Measurements from ENCODE around the gene VRK1. TPM values are rescaled to one million over a fixed set of nuclear protein-coding genes. Genes with fewer than 3 reads are reported as not detected.

VRK1 gene
- total RNA-seq, 1 experiment from 2014 or later, result 67.3 TPM

DNA sequence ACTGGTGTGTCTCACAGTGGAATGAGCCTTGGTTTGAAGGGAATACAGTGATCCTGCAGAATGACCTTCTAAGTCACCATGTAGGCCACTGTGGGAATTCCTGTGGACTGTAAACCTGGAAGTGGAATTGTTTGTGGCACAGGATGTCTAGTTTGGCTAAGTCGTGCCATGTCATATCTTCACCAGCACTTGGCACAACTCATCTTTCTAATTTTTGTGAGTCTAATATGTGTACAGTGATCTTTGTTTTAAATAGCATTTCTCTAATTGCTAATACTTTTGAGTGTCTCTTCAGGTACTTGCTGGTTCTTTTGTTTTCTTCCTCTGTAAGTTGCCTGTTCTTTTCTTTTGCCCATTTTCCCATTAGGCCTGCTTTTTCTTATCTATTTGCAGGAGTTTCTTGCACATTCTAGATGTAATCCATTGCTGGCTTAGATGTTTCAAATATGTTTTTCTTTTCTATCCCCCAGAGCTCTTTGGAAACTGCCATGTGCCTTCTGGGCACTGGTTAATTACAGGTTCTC, 112.7 kb downstream of the VRK1 start (continued):
- TF ChIP-seq ESRRA (CRISPR knock-in tag; IDR thresholded peaks at IDR 0.05; ENCODE audit: borderline replicate concordance) (no peak), SMAD4 (CRISPR knock-in tag; IDR thresholded peaks at IDR 0.05) (no peak), GABPB1 (CRISPR knock-in tag; IDR thresholded peaks at IDR 0.05) (no peak), FOXP1 (CRISPR knock-in tag; IDR thresholded peaks at IDR 0.05; ENCODE audit: borderline replicate concordance) (no peak), EMX1 (CRISPR knock-in tag; IDR thresholded peaks at IDR 0.05) (no peak), JAZF1 (CRISPR knock-in tag; IDR thresholded peaks at IDR 0.05) (no peak), CBFB (CRISPR knock-in tag; IDR thresholded peaks at IDR 0.05; ENCODE audit: low read depth) (no peak), ZNF671 (CRISPR knock-in tag; IDR thresholded peaks at IDR 0.05) (no peak), ZNF423 (CRISPR knock-in tag; IDR thresholded peaks at IDR 0.05) (no peak)
- TF ChIP-seq, protein P1, sequence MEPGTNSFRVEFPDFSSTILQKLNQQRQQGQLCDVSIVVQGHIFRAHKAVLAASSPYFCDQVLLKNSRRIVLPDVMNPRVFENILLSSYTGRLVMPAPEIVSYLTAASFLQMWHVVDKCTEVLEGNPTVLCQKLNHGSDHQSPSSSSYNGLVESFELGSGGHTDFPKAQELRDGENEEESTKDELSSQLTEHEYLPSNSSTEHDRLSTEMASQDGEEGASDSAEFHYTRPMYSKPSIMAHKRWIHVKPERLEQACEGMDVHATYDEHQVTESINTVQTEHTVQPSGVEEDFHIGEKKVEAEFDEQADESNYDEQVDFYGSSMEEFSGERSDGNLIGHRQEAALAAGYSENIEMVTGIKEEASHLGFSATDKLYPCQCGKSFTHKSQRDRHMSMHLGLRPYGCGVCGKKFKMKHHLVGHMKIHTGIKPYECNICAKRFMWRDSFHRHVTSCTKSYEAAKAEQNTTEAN (CRISPR knock-in tag; IDR thresholded peaks at IDR 0.05), result no peak
- TF ChIP-seq, protein P2, sequence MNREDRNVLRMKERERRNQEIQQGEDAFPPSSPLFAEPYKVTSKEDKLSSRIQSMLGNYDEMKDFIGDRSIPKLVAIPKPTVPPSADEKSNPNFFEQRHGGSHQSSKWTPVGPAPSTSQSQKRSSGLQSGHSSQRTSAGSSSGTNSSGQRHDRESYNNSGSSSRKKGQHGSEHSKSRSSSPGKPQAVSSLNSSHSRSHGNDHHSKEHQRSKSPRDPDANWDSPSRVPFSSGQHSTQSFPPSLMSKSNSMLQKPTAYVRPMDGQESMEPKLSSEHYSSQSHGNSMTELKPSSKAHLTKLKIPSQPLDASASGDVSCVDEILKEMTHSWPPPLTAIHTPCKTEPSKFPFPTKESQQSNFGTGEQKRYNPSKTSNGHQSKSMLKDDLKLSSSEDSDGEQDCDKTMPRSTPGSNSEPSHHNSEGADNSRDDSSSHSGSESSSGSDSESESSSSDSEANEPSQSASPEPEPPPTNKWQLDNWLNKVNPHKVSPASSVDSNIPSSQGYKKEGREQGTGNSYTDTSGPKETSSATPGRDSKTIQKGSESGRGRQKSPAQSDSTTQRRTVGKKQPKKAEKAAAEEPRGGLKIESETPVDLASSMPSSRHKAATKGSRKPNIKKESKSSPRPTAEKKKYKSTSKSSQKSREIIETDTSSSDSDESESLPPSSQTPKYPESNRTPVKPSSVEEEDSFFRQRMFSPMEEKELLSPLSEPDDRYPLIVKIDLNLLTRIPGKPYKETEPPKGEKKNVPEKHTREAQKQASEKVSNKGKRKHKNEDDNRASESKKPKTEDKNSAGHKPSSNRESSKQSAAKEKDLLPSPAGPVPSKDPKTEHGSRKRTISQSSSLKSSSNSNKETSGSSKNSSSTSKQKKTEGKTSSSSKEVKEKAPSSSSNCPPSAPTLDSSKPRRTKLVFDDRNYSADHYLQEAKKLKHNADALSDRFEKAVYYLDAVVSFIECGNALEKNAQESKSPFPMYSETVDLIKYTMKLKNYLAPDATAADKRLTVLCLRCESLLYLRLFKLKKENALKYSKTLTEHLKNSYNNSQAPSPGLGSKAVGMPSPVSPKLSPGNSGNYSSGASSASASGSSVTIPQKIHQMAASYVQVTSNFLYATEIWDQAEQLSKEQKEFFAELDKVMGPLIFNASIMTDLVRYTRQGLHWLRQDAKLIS (CRISPR knock-in tag; IDR thresholded peaks at IDR 0.05; ENCODE audit: borderline replicate concordance), result no peak

DNA sequence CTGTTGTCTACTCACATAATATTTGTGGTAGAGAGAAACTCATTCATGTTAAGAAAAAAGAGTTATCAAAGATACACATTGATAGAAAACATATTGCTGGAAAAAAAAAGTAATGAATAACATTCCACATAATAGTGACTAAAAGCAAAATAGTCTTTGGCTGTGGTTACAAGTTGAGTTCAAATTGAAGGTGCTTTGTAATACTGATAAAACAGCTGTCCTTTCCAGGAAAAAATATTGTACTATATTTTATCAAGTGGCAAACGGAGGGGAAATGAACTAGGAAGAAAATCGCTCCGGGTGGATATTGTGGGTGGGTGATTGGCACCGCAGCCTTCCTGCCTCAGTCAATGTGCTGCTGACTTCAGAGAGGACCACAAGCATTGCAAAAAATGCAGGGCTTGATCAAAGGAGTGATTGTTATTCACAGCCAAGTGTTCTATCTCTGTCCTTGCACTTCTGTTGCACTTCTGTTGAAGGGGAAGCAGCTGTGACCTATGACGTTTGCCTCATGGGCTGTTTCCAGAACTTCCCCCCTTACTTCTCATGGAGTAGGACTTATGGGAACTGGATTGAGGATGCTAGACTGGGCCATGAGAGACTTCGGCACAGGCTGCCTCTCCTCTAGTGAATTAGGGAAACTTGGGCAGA, 114.4 kb downstream of the VRK1 start:
- ATAC-seq, result no peak
- DNase-seq (ENCODE audit: low spot score), result no peak
- ChIA-PET CTCF (no interaction called here), POLR2A (no interaction called here)
- Mint-ChIP-seq H3K4me3 (no peak overlapping the region), H3K27me3 (ENCODE audit: low read depth) (peaks cover 2% of the 10 kb centered on the region; the same call in 1 of the 2 replicates), H3K27ac (no peak overlapping the region), H3K9me3 (peaks cover 42% of the 10 kb centered on the region), H3K4me1 (no peaks in the 10 kb centered on the region), H3K36me3 (peaks cover 23% of the 10 kb centered on the region)
- TF ChIP-seq, protein P3, sequence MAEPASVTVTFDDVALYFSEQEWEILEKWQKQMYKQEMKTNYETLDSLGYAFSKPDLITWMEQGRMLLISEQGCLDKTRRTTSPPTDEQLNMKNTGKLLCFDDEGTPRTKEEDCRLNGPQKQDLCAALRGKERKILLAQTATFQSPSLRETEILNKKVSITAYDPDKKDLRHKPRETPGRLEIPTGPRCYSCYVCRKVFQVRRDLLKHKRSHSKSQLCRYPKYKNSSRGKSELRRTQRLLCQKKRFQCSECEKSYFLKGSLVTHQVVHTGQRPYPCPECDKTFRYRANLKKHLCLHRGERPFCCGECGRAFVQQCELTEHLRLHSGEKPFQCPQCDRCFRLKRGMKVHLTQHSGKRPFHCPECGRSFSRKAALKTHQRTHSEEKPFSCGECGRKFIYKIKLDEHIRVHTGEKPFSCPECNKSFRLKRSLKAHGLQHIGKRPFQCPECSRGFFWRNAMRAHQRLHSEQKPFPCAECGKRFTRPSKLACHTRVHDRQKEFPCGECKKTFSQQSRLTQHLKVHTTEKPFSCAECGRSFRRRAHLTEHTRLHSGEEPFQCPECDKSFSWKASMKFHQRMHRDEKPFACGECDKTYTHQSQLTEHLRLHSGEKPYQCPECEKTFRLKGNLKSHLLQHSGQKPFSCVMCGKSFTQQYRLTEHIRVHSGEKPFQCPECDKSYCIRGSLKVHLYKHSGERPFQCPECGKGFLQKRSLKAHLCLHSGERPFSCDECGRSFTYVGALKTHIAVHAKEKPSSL (CRISPR knock-in tag; conservative IDR thresholded peaks at IDR 0.05), result no peak
- TF ChIP-seq CREM (CRISPR knock-in tag; IDR thresholded peaks at IDR 0.05) (no peak), FOXJ3 (CRISPR knock-in tag; IDR thresholded peaks at IDR 0.05; ENCODE audit: borderline replicate concordance) (no peak), NR3C1 (CRISPR knock-in tag; conservative IDR thresholded peaks at IDR 0.05; ENCODE audit: low read depth) (no peak), ZNF317 (CRISPR knock-in tag; IDR thresholded peaks at IDR 0.05; ENCODE audit: borderline replicate concordance, low read depth) (no peak), ZNF263 (CRISPR knock-in tag; IDR thresholded peaks at IDR 0.05; ENCODE audit: low read depth) (no peak), SMAD3 (CRISPR knock-in tag; IDR thresholded peaks at IDR 0.05; ENCODE audit: borderline replicate concordance) (no peak), ZNF138 (CRISPR knock-in tag; conservative IDR thresholded peaks at IDR 0.05) (no peak), NFE2L1 (CRISPR knock-in tag; IDR thresholded peaks at IDR 0.05) (no peak)
- TF ChIP-seq, protein P4, sequence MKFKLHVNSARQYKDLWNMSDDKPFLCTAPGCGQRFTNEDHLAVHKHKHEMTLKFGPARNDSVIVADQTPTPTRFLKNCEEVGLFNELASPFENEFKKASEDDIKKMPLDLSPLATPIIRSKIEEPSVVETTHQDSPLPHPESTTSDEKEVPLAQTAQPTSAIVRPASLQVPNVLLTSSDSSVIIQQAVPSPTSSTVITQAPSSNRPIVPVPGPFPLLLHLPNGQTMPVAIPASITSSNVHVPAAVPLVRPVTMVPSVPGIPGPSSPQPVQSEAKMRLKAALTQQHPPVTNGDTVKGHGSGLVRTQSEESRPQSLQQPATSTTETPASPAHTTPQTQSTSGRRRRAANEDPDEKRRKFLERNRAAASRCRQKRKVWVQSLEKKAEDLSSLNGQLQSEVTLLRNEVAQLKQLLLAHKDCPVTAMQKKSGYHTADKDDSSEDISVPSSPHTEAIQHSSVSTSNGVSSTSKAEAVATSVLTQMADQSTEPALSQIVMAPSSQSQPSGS (CRISPR knock-in tag; IDR thresholded peaks at IDR 0.05; ENCODE audit: borderline replicate concordance, low read depth), result no peak
- TF ChIP-seq, protein P5, sequence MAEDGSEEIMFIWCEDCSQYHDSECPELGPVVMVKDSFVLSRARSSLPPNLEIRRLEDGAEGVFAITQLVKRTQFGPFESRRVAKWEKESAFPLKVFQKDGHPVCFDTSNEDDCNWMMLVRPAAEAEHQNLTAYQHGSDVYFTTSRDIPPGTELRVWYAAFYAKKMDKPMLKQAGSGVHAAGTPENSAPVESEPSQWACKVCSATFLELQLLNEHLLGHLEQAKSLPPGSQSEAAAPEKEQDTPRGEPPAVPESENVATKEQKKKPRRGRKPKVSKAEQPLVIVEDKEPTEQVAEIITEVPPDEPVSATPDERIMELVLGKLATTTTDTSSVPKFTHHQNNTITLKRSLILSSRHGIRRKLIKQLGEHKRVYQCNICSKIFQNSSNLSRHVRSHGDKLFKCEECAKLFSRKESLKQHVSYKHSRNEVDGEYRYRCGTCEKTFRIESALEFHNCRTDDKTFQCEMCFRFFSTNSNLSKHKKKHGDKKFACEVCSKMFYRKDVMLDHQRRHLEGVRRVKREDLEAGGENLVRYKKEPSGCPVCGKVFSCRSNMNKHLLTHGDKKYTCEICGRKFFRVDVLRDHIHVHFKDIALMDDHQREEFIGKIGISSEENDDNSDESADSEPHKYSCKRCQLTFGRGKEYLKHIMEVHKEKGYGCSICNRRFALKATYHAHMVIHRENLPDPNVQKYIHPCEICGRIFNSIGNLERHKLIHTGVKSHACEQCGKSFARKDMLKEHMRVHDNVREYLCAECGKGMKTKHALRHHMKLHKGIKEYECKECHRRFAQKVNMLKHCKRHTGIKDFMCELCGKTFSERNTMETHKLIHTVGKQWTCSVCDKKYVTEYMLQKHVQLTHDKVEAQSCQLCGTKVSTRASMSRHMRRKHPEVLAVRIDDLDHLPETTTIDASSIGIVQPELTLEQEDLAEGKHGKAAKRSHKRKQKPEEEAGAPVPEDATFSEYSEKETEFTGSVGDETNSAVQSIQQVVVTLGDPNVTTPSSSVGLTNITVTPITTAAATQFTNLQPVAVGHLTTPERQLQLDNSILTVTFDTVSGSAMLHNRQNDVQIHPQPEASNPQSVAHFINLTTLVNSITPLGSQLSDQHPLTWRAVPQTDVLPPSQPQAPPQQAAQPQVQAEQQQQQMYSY (CRISPR knock-in tag; IDR thresholded peaks at IDR 0.05), result no peak
- TF ChIP-seq, protein P6, sequence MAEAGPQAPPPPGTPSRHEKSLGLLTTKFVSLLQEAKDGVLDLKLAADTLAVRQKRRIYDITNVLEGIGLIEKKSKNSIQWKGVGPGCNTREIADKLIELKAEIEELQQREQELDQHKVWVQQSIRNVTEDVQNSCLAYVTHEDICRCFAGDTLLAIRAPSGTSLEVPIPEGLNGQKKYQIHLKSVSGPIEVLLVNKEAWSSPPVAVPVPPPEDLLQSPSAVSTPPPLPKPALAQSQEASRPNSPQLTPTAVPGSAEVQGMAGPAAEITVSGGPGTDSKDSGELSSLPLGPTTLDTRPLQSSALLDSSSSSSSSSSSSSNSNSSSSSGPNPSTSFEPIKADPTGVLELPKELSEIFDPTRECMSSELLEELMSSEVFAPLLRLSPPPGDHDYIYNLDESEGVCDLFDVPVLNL (CRISPR knock-in tag; IDR thresholded peaks at IDR 0.05; ENCODE audit: borderline replicate concordance, low read depth), result no peak

Data from WTC11 (cell line).